Measurements from ENCODE around the gene OR2B2.
"Not testable (repeated sequence)": the region's sequence is repeated elsewhere in the genome, so short reads cannot be mapped to it uniquely, and the experiment has no call there.

OR2B2 gene

GRCh38 chr6:27931209-27931608 is 19.0 kb upstream of the OR2B2 start:
- no peak for TF ChIP-seq CTCF (conservative IDR thresholded peaks at IDR 0.05; ENCODE audit: control insufficient read depth, insufficient read depth, low read depth, low read length)
- no peak for DNase-seq (ENCODE audit: low read depth)
- H3K4me3 ChIP-seq (ENCODE audit: control insufficient read depth, low read depth, low read length), result no peak overlapping the region

- DNase-seq (ENCODE audit: low read depth); H3K4me3 ChIP-seq (ENCODE audit: control insufficient read depth, low read depth, low read length): not testable (repeated sequence)
Observed at GRCh38 chr6:27929930-27930329, 17.7 kb upstream of the OR2B2 start.

GRCh38 chr6:27928041-27928440 is 15.8 kb upstream of the OR2B2 start:
- not testable (repeated sequence) for DNase-seq (ENCODE audit: low read depth); H3K4me3 ChIP-seq (ENCODE audit: control insufficient read depth, low read depth, low read length)

GRCh38 chr6:27924179-27924578 is 12.0 kb upstream of the OR2B2 start:
- H3K4me3 ChIP-seq (ENCODE audit: control insufficient read depth, low read depth, low read length), result no peak overlapping the region
- DNase-seq (ENCODE audit: low read depth), result no peak
- no peak for TF ChIP-seq CTCF (conservative IDR thresholded peaks at IDR 0.05; ENCODE audit: control insufficient read depth, insufficient read depth, low read depth, low read length)

GRCh38 chr6:27922949-27923348 is 10.8 kb upstream of the OR2B2 start:
- no peak for TF ChIP-seq CTCF (conservative IDR thresholded peaks at IDR 0.05; ENCODE audit: control insufficient read depth, insufficient read depth, low read depth, low read length)
- DNase-seq (ENCODE audit: low read depth), result peak; percentile 2
- H3K4me3 ChIP-seq (ENCODE audit: control insufficient read depth, low read depth, low read length), result no peak overlapping the region

- H3K4me3 ChIP-seq (ENCODE audit: control insufficient read depth, low read depth, low read length), result no peak overlapping the region
- no peak for TF ChIP-seq CTCF (conservative IDR thresholded peaks at IDR 0.05; ENCODE audit: control insufficient read depth, insufficient read depth, low read depth, low read length)
- no peak for DNase-seq (ENCODE audit: low read depth)
Observed at GRCh38 chr6:27908017-27908416, 4.2 kb downstream of the OR2B2 start.

- no peak for TF ChIP-seq CTCF (conservative IDR thresholded peaks at IDR 0.05; ENCODE audit: control insufficient read depth, insufficient read depth, low read depth, low read length)
- peak overlapping the region; percentile 76 for H3K4me3 ChIP-seq (ENCODE audit: control insufficient read depth, low read depth, low read length)
- DNase-seq (ENCODE audit: low read depth), result peak; percentile 81
Observed at GRCh38 chr6:27902335-27903314, 9.6 kb downstream of the OR2B2 start.

All from fibroblast of mammary gland (primary cell).